ENCODE results near the gene IGF2R.

IGF2R gene

GRCh38 chr6:160005211-160005610 lies 36.3 kb downstream of the IGF2R start:
- TF ChIP-seq CTCF (IDR thresholded peaks at IDR 0.05; ENCODE audit: low read depth, low read length), result no peak
- H3K4me3 ChIP-seq (ENCODE audit: low read depth, low read length), result no peak overlapping the region

- no peak for TF ChIP-seq CTCF (IDR thresholded peaks at IDR 0.05; ENCODE audit: low read depth, low read length)
- no peak overlapping the region for H3K4me3 ChIP-seq (ENCODE audit: low read depth, low read length)
Measured at GRCh38 chr6:160005861-160006540, 37.1 kb downstream of the IGF2R start.

GRCh38 chr6:160007145-160007544 lies 38.3 kb downstream of the IGF2R start:
- TF ChIP-seq CTCF (IDR thresholded peaks at IDR 0.05; ENCODE audit: low read depth, low read length), result no peak
- H3K4me3 ChIP-seq (ENCODE audit: low read depth, low read length), result no peak overlapping the region

- no peak for TF ChIP-seq CTCF (IDR thresholded peaks at IDR 0.05; ENCODE audit: low read depth, low read length)
- H3K4me3 ChIP-seq (ENCODE audit: low read depth, low read length), result no peak overlapping the region
Measured at GRCh38 chr6:160007611-160008010, 38.7 kb downstream of the IGF2R start.

GRCh38 chr6:160010067-160010466 lies 41.2 kb downstream of the IGF2R start:
- no peak for TF ChIP-seq CTCF (IDR thresholded peaks at IDR 0.05; ENCODE audit: low read depth, low read length)
- H3K4me3 ChIP-seq (ENCODE audit: low read depth, low read length), result no peak overlapping the region

- no peak for TF ChIP-seq CTCF (IDR thresholded peaks at IDR 0.05; ENCODE audit: low read depth, low read length)
- H3K4me3 ChIP-seq (ENCODE audit: low read depth, low read length), result no peak overlapping the region
Measured at GRCh38 chr6:160013987-160014868, 45.3 kb downstream of the IGF2R start.

GRCh38 chr6:160014869-160015182 lies 45.9 kb downstream of the IGF2R start:
- H3K4me3 ChIP-seq (ENCODE audit: low read depth, low read length), result no peak overlapping the region
- no peak for TF ChIP-seq CTCF (IDR thresholded peaks at IDR 0.05; ENCODE audit: low read depth, low read length)

All from WI38 (cell line).